ENCODE results near the gene AGAP1.

AGAP1 gene

DNA sequence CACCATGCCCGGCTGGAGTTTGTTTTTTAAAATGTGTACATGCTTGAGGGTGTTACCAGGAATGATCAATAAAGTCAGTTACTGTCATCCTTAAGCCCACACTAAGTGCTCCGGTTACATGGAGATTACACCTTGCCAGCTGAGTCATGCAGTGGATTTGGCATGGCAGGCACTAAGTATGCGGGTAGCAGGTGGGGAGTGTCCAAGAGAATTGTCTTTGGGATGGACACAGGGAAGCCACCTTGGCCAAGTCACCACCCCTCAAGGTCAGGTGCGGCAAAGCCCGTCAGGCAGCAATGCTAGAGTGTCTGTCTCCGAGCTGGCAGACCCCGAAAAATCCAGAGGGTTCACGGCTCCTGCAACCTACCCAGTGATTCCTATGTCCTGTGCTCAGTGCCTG is 619.6 kb downstream of the AGAP1 start:
- H4K20me1 ChIP-seq = peaks cover 30% of the 10 kb centered on the region
- no peak overlapping the region for H3K9ac ChIP-seq
- no peaks in the 10 kb centered on the region for H3K4me1 ChIP-seq
- no peak overlapping the region for H3K27ac ChIP-seq
- H3K36me3 ChIP-seq = peaks cover 28% of the 10 kb centered on the region; the same call in 1 of the 2 replicates
- no peaks in the 10 kb centered on the region for H3K27me3 ChIP-seq
- no peaks in the 10 kb centered on the region for H3K9me3 ChIP-seq
- no peak overlapping the region for H3K4me3 ChIP-seq
- no peak for TF ChIP-seq Cebpa-rat (IDR thresholded peaks at IDR 0.05)
- no peak overlapping the region for H3K4me2 ChIP-seq

DNA sequence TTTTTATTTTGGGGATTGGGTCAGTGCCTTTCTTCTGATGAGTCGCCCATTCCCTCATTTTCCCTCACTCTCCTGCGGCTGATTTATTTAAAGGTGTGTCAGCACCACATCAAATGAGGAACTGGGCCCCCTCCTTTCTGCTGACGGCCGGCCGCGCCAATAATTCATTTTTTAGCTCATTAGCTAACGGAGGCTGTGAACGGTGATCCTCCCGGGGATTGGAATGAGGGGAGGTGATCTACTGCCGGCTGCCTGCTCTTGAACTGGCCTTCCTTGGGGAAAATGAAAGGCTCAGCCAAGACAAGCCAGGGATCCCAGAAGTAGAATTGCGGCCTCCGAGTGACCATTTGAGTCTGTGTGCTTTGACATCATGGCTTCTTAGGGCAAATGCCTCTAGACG is 620.1 kb downstream of the AGAP1 start:
- H4K20me1 ChIP-seq = peaks cover 30% of the 10 kb centered on the region
- no peaks in the 10 kb centered on the region for H3K27me3 ChIP-seq
- TF ChIP-seq Cebpa-rat (IDR thresholded peaks at IDR 0.05) = no peak
- no peak overlapping the region for H3K9ac ChIP-seq
- H3K4me1 ChIP-seq = peaks cover under 1% of the 10 kb centered on the region; the same call in 1 of the 2 replicates
- peaks cover 28% of the 10 kb centered on the region; the same call in 1 of the 2 replicates for H3K36me3 ChIP-seq
- no peaks in the 10 kb centered on the region for H3K9me3 ChIP-seq
- no peak overlapping the region for H3K27ac ChIP-seq
- H3K4me3 ChIP-seq = no peak overlapping the region
- no peak overlapping the region for H3K4me2 ChIP-seq

DNA sequence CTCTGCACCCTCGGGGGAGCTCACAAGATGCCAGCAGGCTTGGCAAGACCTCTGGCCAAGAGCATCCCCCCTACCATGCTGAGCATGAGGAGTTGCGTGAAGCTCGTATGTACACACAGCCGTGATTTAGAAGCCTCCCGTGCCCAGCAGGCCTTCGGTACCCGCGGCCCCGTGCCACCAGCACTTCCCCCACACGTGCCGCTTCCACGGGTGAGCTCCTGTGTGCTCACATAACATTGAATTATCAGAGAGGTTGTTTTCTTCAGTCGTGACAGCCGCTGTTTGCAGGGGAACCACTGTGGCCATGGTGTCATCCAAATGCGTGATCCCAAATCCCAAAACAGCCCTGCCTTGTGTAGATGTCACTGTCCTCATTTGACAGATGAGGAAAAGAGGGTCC is 621.1 kb downstream of the AGAP1 start:
- H3K27ac ChIP-seq = no peak overlapping the region
- H3K9me3 ChIP-seq = no peaks in the 10 kb centered on the region
- H3K4me2 ChIP-seq = no peak overlapping the region
- peaks cover 36% of the 10 kb centered on the region for H4K20me1 ChIP-seq
- peaks cover 23% of the 10 kb centered on the region; the same call in 1 of the 2 replicates for H3K36me3 ChIP-seq
- no peak overlapping the region for H3K4me3 ChIP-seq
- no peak overlapping the region for H3K9ac ChIP-seq
- TF ChIP-seq Cebpa-rat (IDR thresholded peaks at IDR 0.05) = no peak
- H3K4me1 ChIP-seq = peaks cover 11% of the 10 kb centered on the region
- H3K27me3 ChIP-seq = no peaks in the 10 kb centered on the region

DNA sequence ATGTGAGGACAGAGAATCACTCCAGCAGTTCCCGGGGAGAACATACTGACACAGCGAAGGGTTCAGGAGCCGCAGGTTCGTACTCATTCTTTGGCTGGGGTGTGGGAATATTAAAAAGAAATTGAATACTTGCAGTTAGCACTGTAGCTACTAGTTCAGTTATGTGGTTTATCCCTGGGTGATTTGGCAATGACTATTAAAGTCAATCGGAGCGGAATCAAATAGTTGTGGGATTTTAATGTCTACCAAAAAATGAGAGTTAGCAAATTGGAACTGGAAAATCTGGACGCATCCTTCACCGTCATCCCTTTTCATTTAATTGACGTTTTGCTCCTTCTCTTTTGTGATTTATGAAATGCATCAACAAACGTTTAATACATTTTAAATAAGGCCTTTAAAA is 623.6 kb downstream of the AGAP1 start:
- no peaks in the 10 kb centered on the region for H3K9me3 ChIP-seq
- H3K36me3 ChIP-seq = peaks cover 40% of the 10 kb centered on the region
- H3K27me3 ChIP-seq = no peaks in the 10 kb centered on the region
- H3K4me2 ChIP-seq = no peak overlapping the region
- H3K27ac ChIP-seq = no peak overlapping the region
- TF ChIP-seq Cebpa-rat (IDR thresholded peaks at IDR 0.05) = no peak
- peaks cover 40% of the 10 kb centered on the region for H4K20me1 ChIP-seq
- H3K4me3 ChIP-seq = no peak overlapping the region
- H3K9ac ChIP-seq = no peak overlapping the region
- H3K4me1 ChIP-seq = peaks cover 13% of the 10 kb centered on the region

DNA sequence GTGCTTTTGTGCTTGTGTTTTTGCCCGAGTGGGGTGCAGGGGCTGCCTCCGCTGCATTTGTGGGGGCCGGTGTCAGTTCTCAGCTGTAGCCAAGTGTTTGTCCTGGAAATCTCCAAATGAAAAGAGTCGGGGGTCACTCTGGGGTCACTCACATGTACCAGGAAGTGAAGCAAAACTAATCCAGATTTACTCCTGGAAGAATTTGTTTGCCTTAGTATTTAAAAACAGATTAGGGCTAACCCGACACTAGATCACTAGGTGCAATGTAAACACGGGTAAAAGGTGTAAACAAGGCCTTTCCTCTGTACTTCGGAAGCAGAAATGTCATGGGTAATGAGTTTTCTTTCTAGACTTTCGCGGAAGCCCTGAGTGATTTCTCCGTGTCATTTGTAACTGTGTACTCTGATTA is 624.0 kb downstream of the AGAP1 start:
- Histone ChIP-seq H3K36me3 (peaks cover 45% of the 10 kb centered on the region), H3K4me2 (no peak overlapping the region), H3K4me1 (peaks cover 13% of the 10 kb centered on the region), H3K4me3 (no peak overlapping the region), H3K9ac (no peak overlapping the region), H4K20me1 (peaks cover 40% of the 10 kb centered on the region), H3K9me3 (no peaks in the 10 kb centered on the region), H3K27me3 (no peaks in the 10 kb centered on the region), H3K27ac (no peak overlapping the region)
- no peak for TF ChIP-seq Cebpa-rat (IDR thresholded peaks at IDR 0.05)

DNA sequence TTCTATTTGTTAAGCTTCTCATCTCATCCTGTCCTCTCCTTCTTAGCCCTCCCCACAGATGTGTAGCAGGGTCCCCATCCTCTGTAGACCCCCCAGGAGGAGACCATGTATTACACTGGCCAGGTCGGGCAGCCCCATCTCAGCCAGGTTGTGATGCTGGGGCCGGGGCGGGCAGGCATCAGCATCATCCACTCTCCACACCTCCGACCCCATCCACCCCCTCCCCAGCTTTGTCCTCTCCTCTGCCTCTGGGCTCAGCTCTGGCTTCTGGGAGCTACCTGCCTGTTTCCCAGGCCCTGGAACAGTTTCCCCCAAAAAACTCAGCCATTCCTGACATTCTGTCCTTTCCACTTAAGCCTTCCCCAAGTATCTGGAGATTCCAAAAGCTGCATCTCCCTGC is 625.2 kb downstream of the AGAP1 start:
- Histone ChIP-seq H3K4me1 (peaks cover 13% of the 10 kb centered on the region), H3K27me3 (no peaks in the 10 kb centered on the region), H3K4me3 (no peak overlapping the region), H3K9me3 (no peaks in the 10 kb centered on the region), H3K27ac (no peak overlapping the region), H3K9ac (no peak overlapping the region), H3K36me3 (peaks cover 49% of the 10 kb centered on the region), H3K4me2 (no peak overlapping the region; the same call in 1 of the 2 replicates), H4K20me1 (peaks cover 34% of the 10 kb centered on the region)
- no peak for TF ChIP-seq Cebpa-rat (IDR thresholded peaks at IDR 0.05)

DNA sequence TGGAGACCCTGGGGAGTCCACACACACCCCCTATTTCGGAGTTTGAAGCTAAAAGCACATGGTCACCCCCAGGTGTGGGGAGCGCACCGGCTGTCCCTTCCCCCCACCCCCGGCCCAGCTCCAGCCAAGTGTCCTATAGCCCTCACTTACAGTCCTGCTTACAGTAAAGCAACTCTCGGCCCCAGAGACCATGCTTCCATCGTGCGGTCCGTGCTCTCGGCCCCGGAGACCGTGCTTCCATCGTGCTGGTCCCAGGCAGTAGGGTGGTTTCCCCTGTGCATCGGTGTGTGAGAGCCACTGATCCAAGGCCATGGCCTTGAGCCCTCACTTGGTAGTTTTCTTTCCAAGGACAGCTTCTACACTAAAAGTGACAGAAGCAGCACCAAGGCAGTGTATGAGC is 625.6 kb downstream of the AGAP1 start:
- no peak for TF ChIP-seq Cebpa-rat (IDR thresholded peaks at IDR 0.05)
- Histone ChIP-seq H3K4me3 (no peak overlapping the region), H3K4me1 (peaks cover 17% of the 10 kb centered on the region), H3K27ac (no peak overlapping the region), H3K4me2 (peak overlapping the region; percentile 19; the same call in 1 of the 2 replicates), H3K36me3 (peaks cover 49% of the 10 kb centered on the region), H3K9ac (no peak overlapping the region), H3K9me3 (no peaks in the 10 kb centered on the region), H3K27me3 (no peaks in the 10 kb centered on the region), H4K20me1 (peaks cover 29% of the 10 kb centered on the region)

DNA sequence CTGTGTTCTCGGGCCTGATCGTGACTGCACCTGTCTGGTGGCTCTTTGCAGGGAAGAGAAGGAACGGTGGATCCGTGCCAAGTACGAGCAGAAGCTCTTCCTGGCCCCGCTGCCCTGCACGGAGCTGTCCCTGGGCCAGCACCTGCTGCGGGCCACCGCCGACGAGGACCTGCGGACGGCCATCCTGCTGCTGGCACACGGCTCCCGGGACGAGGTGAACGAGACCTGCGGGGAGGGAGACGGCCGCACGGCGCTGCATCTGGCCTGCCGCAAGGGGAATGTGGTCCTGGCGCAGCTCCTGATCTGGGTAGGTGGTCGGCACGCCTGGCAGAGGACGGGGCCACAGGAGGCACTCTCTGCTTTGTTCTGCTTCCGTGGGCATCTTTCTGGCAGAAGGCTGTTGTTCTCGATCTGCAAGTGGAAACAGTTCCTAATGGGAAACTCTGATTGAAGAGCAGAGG is 626.3 kb downstream of the AGAP1 start:
- Histone ChIP-seq H3K36me3 (peaks cover 49% of the 10 kb centered on the region), H4K20me1 (peaks cover 22% of the 10 kb centered on the region; the same call in 1 of the 2 replicates), H3K4me2 (no peak overlapping the region; the same call in 1 of the 2 replicates), H3K27ac (no peak overlapping the region), H3K4me3 (no peak overlapping the region), H3K27me3 (no peaks in the 10 kb centered on the region), H3K4me1 (peaks cover 23% of the 10 kb centered on the region), H3K9me3 (no peaks in the 10 kb centered on the region), H3K9ac (no peak overlapping the region)
- no peak for TF ChIP-seq Cebpa-rat (IDR thresholded peaks at IDR 0.05)

DNA sequence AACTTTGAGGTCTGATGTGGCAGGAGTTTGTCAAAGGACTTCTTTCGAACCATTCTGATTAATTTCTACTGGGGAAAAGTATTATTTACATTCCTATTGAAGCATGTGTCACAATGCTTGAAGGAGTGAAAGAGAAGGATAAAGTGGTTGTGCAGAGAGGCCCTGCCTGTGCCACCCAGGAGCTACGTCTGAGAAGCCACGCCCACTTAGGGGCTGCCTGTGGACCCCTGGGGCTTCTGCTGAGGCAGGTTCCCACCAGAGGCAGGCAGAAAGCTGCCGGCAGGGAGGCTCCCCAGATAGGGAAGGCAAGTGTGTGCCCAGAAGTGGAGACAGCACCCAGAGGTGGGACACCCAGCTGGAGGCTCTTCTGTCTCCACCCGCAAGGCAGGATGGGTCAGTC is 627.0 kb downstream of the AGAP1 start:
- Histone ChIP-seq H3K27ac (no peak overlapping the region), H3K27me3 (no peaks in the 10 kb centered on the region), H3K9me3 (no peaks in the 10 kb centered on the region), H3K9ac (no peak overlapping the region), H3K4me1 (peaks cover 23% of the 10 kb centered on the region), H3K4me2 (no peak overlapping the region), H3K36me3 (peaks cover 56% of the 10 kb centered on the region), H4K20me1 (peaks cover 19% of the 10 kb centered on the region; the same call in 1 of the 2 replicates), H3K4me3 (no peak overlapping the region)
- TF ChIP-seq Cebpa-rat (IDR thresholded peaks at IDR 0.05) = no peak

DNA sequence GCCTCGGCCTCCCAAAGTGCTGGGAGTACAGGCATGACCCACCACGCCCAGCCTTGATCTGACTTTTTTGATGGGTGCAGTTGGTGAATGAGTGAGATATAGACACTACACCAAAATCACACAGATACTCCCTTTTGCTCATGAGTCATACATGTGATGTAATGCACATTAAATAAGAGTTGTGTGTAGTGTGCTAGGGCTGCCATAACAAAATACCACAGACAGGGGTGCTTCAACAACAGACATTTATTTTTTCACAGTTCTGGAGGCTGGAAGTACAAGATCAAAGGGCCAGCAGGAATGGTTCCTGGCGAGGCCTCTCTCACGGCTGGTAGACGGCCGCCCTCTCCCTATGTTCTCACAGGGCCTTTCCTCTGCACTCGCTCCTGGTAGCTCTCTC is 627.7 kb downstream of the AGAP1 start:
- H3K9ac ChIP-seq = no peak overlapping the region
- H3K4me2 ChIP-seq = no peak overlapping the region
- H3K36me3 ChIP-seq = peaks cover 63% of the 10 kb centered on the region
- H3K27ac ChIP-seq = no peak overlapping the region
- peaks cover 25% of the 10 kb centered on the region for H3K4me1 ChIP-seq
- no peak for TF ChIP-seq Cebpa-rat (IDR thresholded peaks at IDR 0.05)
- H3K4me3 ChIP-seq = no peak overlapping the region
- no peaks in the 10 kb centered on the region for H3K9me3 ChIP-seq
- H3K27me3 ChIP-seq = no peaks in the 10 kb centered on the region
- H4K20me1 ChIP-seq = peaks cover 19% of the 10 kb centered on the region; the same call in 1 of the 2 replicates

DNA sequence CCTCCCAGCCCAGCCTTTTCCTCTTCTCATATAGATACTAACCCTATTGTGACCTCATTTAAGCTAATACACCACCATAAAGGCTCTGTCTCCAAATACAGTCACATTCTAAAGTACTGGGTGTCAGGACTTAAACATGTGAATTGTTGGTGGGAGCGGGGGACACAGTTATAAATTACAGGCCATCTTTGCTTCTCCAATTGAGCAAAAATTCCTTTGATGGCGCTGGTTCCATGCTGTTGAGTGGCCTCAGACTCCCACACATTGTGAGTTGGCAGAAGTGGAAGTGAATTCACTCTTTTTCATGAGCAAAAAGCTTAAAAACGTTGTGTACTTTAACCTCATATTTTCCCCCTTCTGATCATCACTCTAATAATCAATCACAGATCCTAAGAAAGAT is 628.4 kb downstream of the AGAP1 start:
- H3K9me3 ChIP-seq = no peaks in the 10 kb centered on the region
- H3K9ac ChIP-seq = no peak overlapping the region
- peaks cover 32% of the 10 kb centered on the region for H3K4me1 ChIP-seq
- peaks cover 70% of the 10 kb centered on the region for H3K36me3 ChIP-seq
- peaks cover 19% of the 10 kb centered on the region; the same call in 1 of the 2 replicates for H4K20me1 ChIP-seq
- H3K27ac ChIP-seq = no peak overlapping the region
- TF ChIP-seq Cebpa-rat (IDR thresholded peaks at IDR 0.05) = no peak
- no peak overlapping the region for H3K4me2 ChIP-seq
- H3K4me3 ChIP-seq = no peak overlapping the region
- H3K27me3 ChIP-seq = no peaks in the 10 kb centered on the region
